GM12878 (cell line): ENCODE measurements around the gene GAB3. TPM values are rescaled to one million over a fixed set of nuclear protein-coding genes. Genes with fewer than 3 reads are reported as not detected.

Source experiments
- ATAC-seq: fragments of 200-7000 bp; cut with Tn5 transposase; 3 replicates; pipeline ENCODE4 v1.9.1; 2020; ENCODE audit warnings: mild to moderate bottlenecking, moderate library complexity
- BruUV-seq: library from RNA; stranded (reverse); fragments of 400-500 nt; replicated peaks from 2 replicates; lab custom pipeline; 2021; lab: Mats Ljungman, UMichigan
- CTCF ChIA-PET: fragments of 300-600 bp; sonication (Branson Sonifier 250); formaldehyde crosslinking; extraction: SDS; loops from one replicate; lab custom pipeline; 2021; ENCODE audit warnings: inconsistent platforms; lab: Yijun Ruan, JAX
- POLR2A ChIA-PET: fragments of 350-600 bp; formaldehyde crosslinking; extraction: SDS; loops from one replicate; lab custom pipeline; 2021; ENCODE audit warnings: inconsistent platforms; lab: Charles Lee
- RAD21 ChIA-PET: fragments of 300-600 bp; sonication (Branson Sonifier 250); formaldehyde crosslinking; loops from one replicate; lab custom pipeline; 2023; ENCODE audit warnings: antibody characterized with exemption; ENCODE audit not compliant: unreplicated experiment; lab: Charles Lee
- SMC1A ChIA-PET: fragments of 300-600 bp; sonication (Branson Sonifier 250); formaldehyde crosslinking; loops from one replicate; lab custom pipeline; 2023; ENCODE audit not compliant: unreplicated experiment, uncharacterized antibody; lab: Charles Lee
- DNase-seq: peaks from one replicate; pipeline ENCODE4 v3.0.0-alpha.2; 2011; ENCODE audit warnings: low read depth, low spot score
- FAIRE-seq: peaks from 3 replicates; lab custom pipeline; 2011; peaks lifted over from hg19 to GRCh38; lab: Jason Lieb, UNC
- H2AFZ ChIP-seq: 2 replicates; pipeline ENCODE4 v1.6.0; 2011; ENCODE audit warnings: low read depth, low read length, control low read depth; ENCODE audit not compliant: control insufficient read depth
- H3K27ac ChIP-seq: 2 replicates; pipeline ENCODE4 v1.5.1; 2011; ENCODE audit warnings: control low read depth; ENCODE audit not compliant: control insufficient read depth, insufficient read depth
- H3K27me3 ChIP-seq, 2 experiments: replicated peaks in 1 of 2; 2 replicates each; pipeline versions ENCODE4 v1.6.0 to v1.6.1; 2011; ENCODE audit warnings: low read length in 1 of 2; ENCODE audit not compliant: control insufficient read depth in 2 of 2, insufficient read depth in 2 of 2
- H3K36me3 ChIP-seq, 2 experiments: 2 replicates each; pipeline ENCODE4 v1.5.1; 2011; ENCODE audit warnings: low read length in 1 of 2; ENCODE audit not compliant: control insufficient read depth in 2 of 2, insufficient read depth in 2 of 2
- H3K4me1 ChIP-seq: 2 replicates; pipeline ENCODE4 v1.6.1; 2011; ENCODE audit warnings: mild to moderate bottlenecking, low read length, moderate library complexity, mixed read lengths; ENCODE audit not compliant: control insufficient read depth, insufficient read depth
- H3K4me2 ChIP-seq: 2 replicates; pipeline ENCODE4 v1.6.0; 2011; ENCODE audit warnings: control low read depth; ENCODE audit not compliant: control insufficient read depth, insufficient read depth
- H3K4me3 ChIP-seq: fragments of 200-600 bp; sonication (generic); 2 replicates; pipeline ENCODE4 v1.5.1; 2016
- H3K79me2 ChIP-seq: 2 replicates; pipeline ENCODE4 v1.6.0; 2011; ENCODE audit warnings: low read length; ENCODE audit not compliant: control insufficient read depth, insufficient read depth
- H3K9ac ChIP-seq: 2 replicates; pipeline ENCODE4 v1.8.0; 2011; ENCODE audit warnings: low read length, control low read depth, mixed read lengths; ENCODE audit not compliant: control insufficient read depth, insufficient read depth
- H3K9me3 ChIP-seq: replicated peaks from 3 replicates; pipeline ENCODE4 v1.5.1; 2011; ENCODE audit warnings: mild to moderate bottlenecking, low read length; ENCODE audit not compliant: control insufficient read depth, insufficient read depth
- H4K20me1 ChIP-seq: 2 replicates; pipeline ENCODE4 v1.6.0; 2011; ENCODE audit not compliant: control insufficient read depth, insufficient read depth
- BCL11A ChIP-seq: IDR thresholded peaks from 2 replicates; pipeline ENCODE4 v1.6.1; 2011; ENCODE audit warnings: low read depth, low read length
- CBX5 ChIP-seq: sonication (generic); IDR thresholded peaks from 2 replicates; pipeline ENCODE4 v1.6.1; 2016; ENCODE audit warnings: low read depth, moderate library complexity, mild to moderate bottlenecking, inconsistent platforms
- GATAD2B ChIP-seq: fragments of 450-650 bp; conservative IDR thresholded peaks from 2 replicates; pipeline ENCODE4 v1.6.1; 2017; ENCODE audit warnings: low read depth, mild to moderate bottlenecking, moderate library complexity
- HCFC1 ChIP-seq: fragments of 150-350 bp; IDR thresholded peaks from 2 replicates; pipeline ENCODE4 v1.6.1; 2014; ENCODE audit warnings: low read length
- HDAC6 ChIP-seq: fragments of 200-600 bp; sonication (generic); IDR thresholded peaks from one replicate; pipeline ENCODE4 v1.8.0; 2017; ENCODE audit warnings: antibody characterized with exemption; ENCODE audit not compliant: unreplicated experiment
- MYB ChIP-seq: fragments of 150-350 bp; IDR thresholded peaks from 2 replicates; pipeline ENCODE4 v1.6.1; 2014; ENCODE audit warnings: mild to moderate bottlenecking, low read depth, low read length, borderline replicate concordance
- NR2C2 ChIP-seq: IDR thresholded peaks from 2 replicates; pipeline ENCODE4 v1.6.1; 2011; ENCODE audit warnings: borderline replicate concordance, low read depth; ENCODE audit not compliant: control insufficient read depth, insufficient read length
- RAD51 ChIP-seq: fragments of 450-650 bp; IDR thresholded peaks from 2 replicates; pipeline ENCODE4 v1.6.1; 2016; ENCODE audit warnings: moderate library complexity, mild to moderate bottlenecking, inconsistent platforms
- SP1 ChIP-seq: IDR thresholded peaks from one replicate; pipeline ENCODE4 v1.6.1; 2011; ENCODE audit warnings: low read depth, low read length
- SREBF2 ChIP-seq: IDR thresholded peaks from 2 replicates; pipeline ENCODE4 v1.6.1; 2012; ENCODE audit warnings: mild to moderate bottlenecking, low read length
- TBL1XR1 ChIP-seq: IDR thresholded peaks from 2 replicates; pipeline ENCODE4 v1.6.1; 2012; ENCODE audit warnings: low read depth, low read length, improper control_type of control experiment
- ZZZ3 ChIP-seq: IDR thresholded peaks from 2 replicates; pipeline ENCODE4 v1.6.1; 2011; ENCODE audit warnings: low read depth; ENCODE audit not compliant: control insufficient read depth, insufficient read length
- WGBS: methylation state at CpG from one replicate; pipeline ENCODE4 v1.1.6; 2016; ENCODE audit warnings: low lambda C conversion rate; ENCODE audit not compliant: insufficient replicate concordance, insufficient coverage; ENCODE audit errors: missing lambda C conversion rate; 5-methylcytosine and 5-hydroxymethylcytosine counted together
- in situ Hi-C: fragments of 300-500 bp; cut with MboI; formaldehyde crosslinking; loops from 9 replicates; pipeline ENCODE4 v1.14.3; 2018; ENCODE audit warnings: mixed read lengths
- intact Hi-C: fragments of 100-400 bp; cut with micrococcal nuclease; formaldehyde crosslinking; loops from one replicate; pipeline ENCODE4 v1.14.2; 2022; ENCODE audit not compliant: unreplicated experiment
- polyA plus RNA-seq, 11 experiments: library from polyadenylated mRNA; depleted of rRNA in 4 of 11; unstranded in 6 of 11; stranded (reverse) in 5 of 11; fragments of >200 nt; fragmentation: Nextera tagmentation in 4 of 11; fragmentation: Illumina TruSeq in 1 of 11; extraction: Ambion mirVana in 4 of 11; extraction: Trizol in 1 of 11; gene quantifications; 1 replicate in 1 of 11; 2 replicates in 10 of 11; pipeline versions ENCODE4 v1.2.1 to v1.2.3, GENCODE V29; 2011 to 2016; ENCODE audit warnings: inconsistent platforms in 2 of 11, missing spikeins in 2 of 11, low read depth in 1 of 11
- total RNA-seq, 4 experiments: library from RNA; depleted of rRNA in 3 of 4; stranded (reverse); fragments of >200 nt in 3 of 4; fragmentation: Illumina TruSeq in 1 of 4; extraction: Trizol in 1 of 4; gene quantifications; 2 replicates each; pipeline versions ENCODE4 v1.2.1 to v1.2.3, GENCODE V29; 2013 to 2021
- TF ChIP-seq, protein P1 (sequence below): fragments of 450-650 bp; IDR thresholded peaks from 2 replicates; pipeline ENCODE4 v1.6.1; 2017; ENCODE audit warnings: borderline replicate concordance
- TF ChIP-seq, protein P2 (sequence below): fragments of 150-350 bp; IDR thresholded peaks from 2 replicates; pipeline ENCODE4 v1.6.1; 2016; ENCODE audit warnings: low read depth, low read length
- TF ChIP-seq, protein P3 (sequence below): fragments of 450-650 bp; IDR thresholded peaks from 2 replicates; pipeline ENCODE4 v1.6.1; 2016; ENCODE audit warnings: mild to moderate bottlenecking
- TF ChIP-seq, protein P4 (sequence below): IDR thresholded peaks from 2 replicates; pipeline ENCODE4 v1.6.1; 2012; ENCODE audit warnings: low read length, inconsistent platforms

GAB3 gene
- total and polyA plus RNA-seq, 10 of the 15 experiments (the other 5 are each of a cell fraction or from before 2014, with no cell fraction given), result 0.10 to 2.0 (median 0.85) TPM

DNA sequence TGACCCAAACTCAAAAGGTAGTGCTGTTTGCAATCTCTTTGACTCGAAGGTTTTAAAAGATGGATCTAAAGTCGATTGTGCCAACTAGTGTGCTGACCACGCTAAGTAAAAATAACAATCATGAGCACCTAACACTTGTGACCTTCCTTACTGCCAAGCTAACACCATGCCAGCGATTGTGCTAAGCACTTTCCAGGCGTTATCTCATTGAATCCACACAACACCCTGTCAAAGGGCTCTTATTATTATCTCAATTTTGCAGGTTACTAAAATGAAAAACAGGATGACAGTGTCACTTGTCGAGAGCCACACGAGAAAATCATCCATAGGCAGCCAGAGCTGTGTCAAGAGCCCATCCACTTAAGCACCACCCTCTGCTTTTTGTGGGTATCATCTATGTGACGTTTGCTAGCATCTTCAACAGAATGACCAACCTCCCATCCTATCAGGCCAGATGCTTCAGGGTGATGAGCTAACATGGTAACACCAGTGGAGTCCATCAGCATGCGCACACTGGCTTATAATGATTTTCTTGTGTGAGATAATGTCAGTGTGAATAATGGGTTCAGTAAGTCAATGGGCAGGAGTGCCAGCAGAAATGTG is 893 bp upstream of the GAB3 start (continued):
- TF ChIP-seq, protein P1, sequence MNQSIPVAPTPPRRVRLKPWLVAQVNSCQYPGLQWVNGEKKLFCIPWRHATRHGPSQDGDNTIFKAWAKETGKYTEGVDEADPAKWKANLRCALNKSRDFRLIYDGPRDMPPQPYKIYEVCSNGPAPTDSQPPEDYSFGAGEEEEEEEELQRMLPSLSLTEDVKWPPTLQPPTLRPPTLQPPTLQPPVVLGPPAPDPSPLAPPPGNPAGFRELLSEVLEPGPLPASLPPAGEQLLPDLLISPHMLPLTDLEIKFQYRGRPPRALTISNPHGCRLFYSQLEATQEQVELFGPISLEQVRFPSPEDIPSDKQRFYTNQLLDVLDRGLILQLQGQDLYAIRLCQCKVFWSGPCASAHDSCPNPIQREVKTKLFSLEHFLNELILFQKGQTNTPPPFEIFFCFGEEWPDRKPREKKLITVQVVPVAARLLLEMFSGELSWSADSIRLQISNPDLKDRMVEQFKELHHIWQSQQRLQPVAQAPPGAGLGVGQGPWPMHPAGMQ, result no peak
- no peak for TF ChIP-seq MYB
- TF ChIP-seq SREBF2, result no peak
- TF ChIP-seq NR2C2, result no peak
- TF ChIP-seq BCL11A, result no peak
- TF ChIP-seq CBX5, result no peak
- no peak for TF ChIP-seq RAD51
- no peak for TF ChIP-seq GATAD2B

DNA sequence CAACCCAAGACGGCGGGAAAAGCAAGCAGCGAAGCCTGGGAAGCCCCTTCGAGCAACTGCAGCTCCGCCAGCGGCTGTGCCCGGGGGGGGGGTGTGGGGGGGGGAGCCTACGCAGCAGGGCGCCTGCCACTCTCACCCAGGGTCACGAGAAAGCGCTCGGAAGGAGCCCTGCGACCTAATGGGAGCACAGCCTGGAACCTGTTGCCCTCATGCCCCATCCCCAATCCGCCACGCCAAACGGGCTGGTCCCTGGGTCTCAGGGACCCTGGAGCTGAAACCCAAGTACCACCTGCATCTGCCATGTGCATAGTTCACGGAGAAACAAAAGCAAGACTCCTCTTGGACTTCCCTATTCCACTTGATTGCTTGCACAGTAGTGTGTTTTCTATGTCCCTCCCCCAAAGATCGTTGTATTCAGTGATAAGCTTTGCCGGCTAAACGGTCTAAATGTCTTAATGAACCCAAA is 359 bp upstream of the GAB3 start:
- ChIA-PET POLR2A (no interaction called here), SMC1A (interaction anchor here (1.4 kb wide), 1 partner anchor 78 kb away, joined by 5 read pairs; no protein-coding TSS in a partner anchor), RAD21 (interaction anchor here (1.3 kb wide), 1 partner anchor 34 kb away, joined by 3 read pairs; no protein-coding TSS in a partner anchor), CTCF (interaction anchor here (1.2 to 3.1 kb wide), 3 partner anchors 11 to 12 kb away, joined by 3 to 24 read pairs (median 4); partner anchors contain the start of gene DKC1)
- FAIRE-seq (no peak), DNase-seq (no peak), ATAC-seq (no peak)
- Histone ChIP-seq H3K27ac (no peak overlapping the region), H2AFZ (peak overlapping the region; percentile 44), H3K9me3 (no peaks in the 10 kb centered on the region), H3K27me3 (no peaks in the 10 kb centered on the region), H3K4me3 (no peak overlapping the region), H3K9ac (no peak overlapping the region), H3K36me3 (no peaks in the 10 kb centered on the region), H4K20me1 (no peaks in the 10 kb centered on the region), H3K79me2 (no peaks in the 10 kb centered on the region), H3K4me2 (no peak overlapping the region), H3K4me1 (no peaks in the 10 kb centered on the region)
- 43% methylated on average over 7 of the region's 20 CpGs for WGBS
- in situ Hi-C loops, result no loop called here
- intact Hi-C loops, result no loop called here
- BruUV-seq, result no TSS peak
- TF ChIP-seq, protein P2, sequence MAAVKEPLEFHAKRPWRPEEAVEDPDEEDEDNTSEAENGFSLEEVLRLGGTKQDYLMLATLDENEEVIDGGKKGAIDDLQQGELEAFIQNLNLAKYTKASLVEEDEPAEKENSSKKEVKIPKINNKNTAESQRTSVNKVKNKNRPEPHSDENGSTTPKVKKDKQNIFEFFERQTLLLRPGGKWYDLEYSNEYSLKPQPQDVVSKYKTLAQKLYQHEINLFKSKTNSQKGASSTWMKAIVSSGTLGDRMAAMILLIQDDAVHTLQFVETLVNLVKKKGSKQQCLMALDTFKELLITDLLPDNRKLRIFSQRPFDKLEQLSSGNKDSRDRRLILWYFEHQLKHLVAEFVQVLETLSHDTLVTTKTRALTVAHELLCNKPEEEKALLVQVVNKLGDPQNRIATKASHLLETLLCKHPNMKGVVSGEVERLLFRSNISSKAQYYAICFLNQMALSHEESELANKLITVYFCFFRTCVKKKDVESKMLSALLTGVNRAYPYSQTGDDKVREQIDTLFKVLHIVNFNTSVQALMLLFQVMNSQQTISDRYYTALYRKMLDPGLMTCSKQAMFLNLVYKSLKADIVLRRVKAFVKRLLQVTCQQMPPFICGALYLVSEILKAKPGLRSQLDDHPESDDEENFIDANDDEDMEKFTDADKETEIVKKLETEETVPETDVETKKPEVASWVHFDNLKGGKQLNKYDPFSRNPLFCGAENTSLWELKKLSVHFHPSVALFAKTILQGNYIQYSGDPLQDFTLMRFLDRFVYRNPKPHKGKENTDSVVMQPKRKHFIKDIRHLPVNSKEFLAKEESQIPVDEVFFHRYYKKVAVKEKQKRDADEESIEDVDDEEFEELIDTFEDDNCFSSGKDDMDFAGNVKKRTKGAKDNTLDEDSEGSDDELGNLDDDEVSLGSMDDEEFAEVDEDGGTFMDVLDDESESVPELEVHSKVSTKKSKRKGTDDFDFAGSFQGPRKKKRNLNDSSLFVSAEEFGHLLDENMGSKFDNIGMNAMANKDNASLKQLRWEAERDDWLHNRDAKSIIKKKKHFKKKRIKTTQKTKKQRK, result no peak
- no peak for TF ChIP-seq ZZZ3
- TF ChIP-seq, protein P3, sequence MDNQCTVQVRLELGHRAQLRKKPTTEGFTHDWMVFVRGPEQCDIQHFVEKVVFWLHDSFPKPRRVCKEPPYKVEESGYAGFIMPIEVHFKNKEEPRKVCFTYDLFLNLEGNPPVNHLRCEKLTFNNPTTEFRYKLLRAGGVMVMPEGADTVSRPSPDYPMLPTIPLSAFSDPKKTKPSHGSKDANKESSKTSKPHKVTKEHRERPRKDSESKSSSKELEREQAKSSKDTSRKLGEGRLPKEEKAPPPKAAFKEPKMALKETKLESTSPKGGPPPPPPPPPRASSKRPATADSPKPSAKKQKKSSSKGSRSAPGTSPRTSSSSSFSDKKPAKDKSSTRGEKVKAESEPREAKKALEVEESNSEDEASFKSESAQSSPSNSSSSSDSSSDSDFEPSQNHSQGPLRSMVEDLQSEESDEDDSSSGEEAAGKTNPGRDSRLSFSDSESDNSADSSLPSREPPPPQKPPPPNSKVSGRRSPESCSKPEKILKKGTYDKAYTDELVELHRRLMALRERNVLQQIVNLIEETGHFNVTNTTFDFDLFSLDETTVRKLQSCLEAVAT, result no peak
- no peak for TF ChIP-seq HDAC6
- TF ChIP-seq, protein P4, sequence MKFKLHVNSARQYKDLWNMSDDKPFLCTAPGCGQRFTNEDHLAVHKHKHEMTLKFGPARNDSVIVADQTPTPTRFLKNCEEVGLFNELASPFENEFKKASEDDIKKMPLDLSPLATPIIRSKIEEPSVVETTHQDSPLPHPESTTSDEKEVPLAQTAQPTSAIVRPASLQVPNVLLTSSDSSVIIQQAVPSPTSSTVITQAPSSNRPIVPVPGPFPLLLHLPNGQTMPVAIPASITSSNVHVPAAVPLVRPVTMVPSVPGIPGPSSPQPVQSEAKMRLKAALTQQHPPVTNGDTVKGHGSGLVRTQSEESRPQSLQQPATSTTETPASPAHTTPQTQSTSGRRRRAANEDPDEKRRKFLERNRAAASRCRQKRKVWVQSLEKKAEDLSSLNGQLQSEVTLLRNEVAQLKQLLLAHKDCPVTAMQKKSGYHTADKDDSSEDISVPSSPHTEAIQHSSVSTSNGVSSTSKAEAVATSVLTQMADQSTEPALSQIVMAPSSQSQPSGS, result no peak
- no peak for TF ChIP-seq TBL1XR1
- no peak for TF ChIP-seq SP1
- no peak for TF ChIP-seq HCFC1
